Measurements from ENCODE around the gene QRFP.
"Not testable (repeated sequence)": the region's sequence is repeated elsewhere in the genome, so short reads cannot be mapped to it uniquely, and the experiment has no call there.

GRCh38 chr9:130910670-130911069 is 14.1 kb upstream of the QRFP start:
- TF ChIP-seq, protein P1, sequence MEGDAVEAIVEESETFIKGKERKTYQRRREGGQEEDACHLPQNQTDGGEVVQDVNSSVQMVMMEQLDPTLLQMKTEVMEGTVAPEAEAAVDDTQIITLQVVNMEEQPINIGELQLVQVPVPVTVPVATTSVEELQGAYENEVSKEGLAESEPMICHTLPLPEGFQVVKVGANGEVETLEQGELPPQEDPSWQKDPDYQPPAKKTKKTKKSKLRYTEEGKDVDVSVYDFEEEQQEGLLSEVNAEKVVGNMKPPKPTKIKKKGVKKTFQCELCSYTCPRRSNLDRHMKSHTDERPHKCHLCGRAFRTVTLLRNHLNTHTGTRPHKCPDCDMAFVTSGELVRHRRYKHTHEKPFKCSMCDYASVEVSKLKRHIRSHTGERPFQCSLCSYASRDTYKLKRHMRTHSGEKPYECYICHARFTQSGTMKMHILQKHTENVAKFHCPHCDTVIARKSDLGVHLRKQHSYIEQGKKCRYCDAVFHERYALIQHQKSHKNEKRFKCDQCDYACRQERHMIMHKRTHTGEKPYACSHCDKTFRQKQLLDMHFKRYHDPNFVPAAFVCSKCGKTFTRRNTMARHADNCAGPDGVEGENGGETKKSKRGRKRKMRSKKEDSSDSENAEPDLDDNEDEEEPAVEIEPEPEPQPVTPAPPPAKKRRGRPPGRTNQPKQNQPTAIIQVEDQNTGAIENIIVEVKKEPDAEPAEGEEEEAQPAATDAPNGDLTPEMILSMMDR (IDR thresholded peaks at IDR 0.05), result not testable (repeated sequence)
- not testable (repeated sequence) for TF ChIP-seq POLR2A (IDR thresholded peaks at IDR 0.05)
